ENCODE results near the gene ALK.
"Not testable (repeated sequence)": the region's sequence is repeated elsewhere in the genome, so short reads cannot be mapped to it uniquely, and the experiment has no call there.

The ALK gene

DNA sequence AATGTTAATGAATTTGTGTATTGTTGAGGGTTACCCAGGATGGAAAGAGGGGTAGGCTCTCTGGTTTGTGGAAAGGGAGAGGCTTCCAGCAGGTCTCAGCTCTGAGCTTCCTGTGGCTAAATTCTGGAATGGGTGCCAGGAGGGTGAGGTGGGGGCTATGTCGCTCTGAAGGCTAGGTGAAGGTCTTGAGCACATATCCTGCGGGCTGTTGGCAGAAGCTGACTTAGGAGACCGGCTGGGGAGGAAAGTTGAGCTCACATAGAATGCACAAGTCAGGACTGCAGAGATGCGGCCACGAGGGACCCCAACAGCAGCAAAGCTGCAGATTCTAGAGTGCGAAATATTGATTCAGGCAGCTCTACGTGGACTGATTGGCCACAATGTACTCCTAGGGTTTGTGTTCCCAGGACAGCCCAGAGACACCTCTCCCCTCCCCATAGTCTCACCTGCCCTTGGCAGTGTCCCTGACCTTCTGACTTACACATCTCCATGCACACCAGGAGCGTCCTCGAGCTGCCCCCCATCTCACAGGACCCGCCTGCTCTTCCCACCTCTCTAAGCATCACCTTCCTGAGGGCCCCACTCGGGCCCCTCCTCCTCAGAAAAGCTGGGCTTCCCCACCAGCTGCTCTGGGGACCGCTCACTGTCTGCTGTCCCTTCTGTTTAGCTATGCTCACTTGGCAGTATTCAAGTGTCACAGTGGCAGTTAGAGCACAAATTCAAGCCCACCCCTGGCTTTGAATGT, 72.6 kb downstream of the ALK start:
- Histone ChIP-seq H3K9ac (no peak overlapping the region), H3K4me1 (peaks cover 18% of the 10 kb centered on the region), H3K36me3 (no peaks in the 10 kb centered on the region), H3K4me3 (no peak overlapping the region), H3K9me3 (no peaks in the 10 kb centered on the region), H3K27me3 (no peaks in the 10 kb centered on the region), H3K4me2 (peak overlapping the region; percentile 69), H3K27ac (no peak overlapping the region), H4K20me1 (no peaks in the 10 kb centered on the region)
- TF ChIP-seq Cebpa-rat (IDR thresholded peaks at IDR 0.05): no peak

GRCh38 chr2:29847886-29848285, 73.5 kb downstream of the ALK start:
- H3K9me3 ChIP-seq: no peaks in the 10 kb centered on the region
- H3K4me1 ChIP-seq: peaks cover 18% of the 10 kb centered on the region
- H3K4me2 ChIP-seq: peak overlapping the region; percentile 69
- no peak overlapping the region for H3K9ac ChIP-seq
- no peaks in the 10 kb centered on the region for H3K27me3 ChIP-seq
- no peak overlapping the region for H3K27ac ChIP-seq
- no peaks in the 10 kb centered on the region for H4K20me1 ChIP-seq
- no peak for TF ChIP-seq Cebpa-rat (IDR thresholded peaks at IDR 0.05)
- no peaks in the 10 kb centered on the region for H3K36me3 ChIP-seq
- H3K4me3 ChIP-seq: no peak overlapping the region

DNA sequence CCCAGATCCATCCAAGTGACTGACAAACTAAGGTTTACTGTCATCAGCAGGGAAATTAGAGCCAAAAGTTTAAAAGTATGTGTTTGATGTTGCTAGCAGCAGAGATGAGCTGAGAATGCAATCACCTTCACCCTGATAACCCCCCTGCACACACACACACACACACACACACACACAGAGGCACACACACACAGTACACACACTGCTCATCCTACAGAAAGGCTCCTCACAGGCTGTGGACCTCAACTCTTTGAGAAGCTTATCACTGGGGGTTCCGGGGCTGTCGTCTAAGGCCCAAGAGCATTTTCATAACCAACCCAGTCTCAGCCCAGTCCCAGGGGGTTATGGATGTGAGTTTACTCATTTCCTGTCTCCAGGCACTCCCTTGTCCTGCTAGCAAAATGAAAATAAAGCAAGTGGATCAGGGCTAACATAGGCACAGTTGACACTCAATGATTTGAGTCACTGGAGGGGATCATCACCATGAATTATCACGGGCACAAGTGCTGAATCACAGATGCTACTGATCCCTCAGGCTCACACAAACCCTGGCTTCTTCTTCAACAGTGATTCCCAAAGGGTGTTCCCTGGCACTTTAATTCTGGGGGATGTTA, 76.6 kb downstream of the ALK start:
- H3K9me3 ChIP-seq: no peaks in the 10 kb centered on the region
- peaks cover 18% of the 10 kb centered on the region for H3K4me1 ChIP-seq
- no peaks in the 10 kb centered on the region for H4K20me1 ChIP-seq
- H3K9ac ChIP-seq: no peak overlapping the region
- TF ChIP-seq Cebpa-rat (IDR thresholded peaks at IDR 0.05): no peak
- H3K27ac ChIP-seq: no peak overlapping the region
- H3K4me2 ChIP-seq: no peak overlapping the region
- no peaks in the 10 kb centered on the region for H3K27me3 ChIP-seq
- no peaks in the 10 kb centered on the region for H3K36me3 ChIP-seq
- H3K4me3 ChIP-seq: no peak overlapping the region

DNA sequence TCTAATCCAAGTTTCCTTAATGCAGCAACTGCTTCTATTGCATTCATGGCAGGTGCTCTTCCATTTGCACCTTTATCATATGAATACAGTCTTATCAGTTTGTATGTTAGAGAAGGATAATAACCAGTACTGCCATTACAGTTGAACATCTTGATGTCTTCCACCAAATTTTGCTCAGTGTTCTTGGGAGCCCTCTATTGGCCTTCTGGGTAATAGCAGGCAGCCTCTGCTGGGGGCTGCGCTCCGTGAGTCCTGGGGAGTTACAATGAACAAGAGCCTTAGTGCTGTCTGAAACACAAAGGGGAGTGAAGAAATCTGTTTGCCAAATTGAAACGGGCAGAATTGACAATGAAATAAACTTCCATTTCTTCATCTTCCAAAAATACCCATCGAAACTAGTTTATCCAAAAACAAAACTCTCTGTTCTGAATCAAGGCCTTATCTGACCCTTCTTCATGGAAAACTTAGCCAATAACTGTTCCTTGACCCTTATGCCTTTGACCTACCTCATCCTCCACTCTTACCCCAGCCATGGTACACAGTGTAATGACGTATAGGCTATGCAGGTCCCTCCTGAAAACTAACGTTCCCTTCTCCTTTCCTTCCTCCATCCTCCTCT, 79.9 kb downstream of the ALK start:
- Histone ChIP-seq H3K4me2 (no peak overlapping the region), H3K4me1 (no peaks in the 10 kb centered on the region), H3K36me3 (no peaks in the 10 kb centered on the region), H3K4me3 (no peak overlapping the region), H3K27ac (no peak overlapping the region), H3K9ac (no peak overlapping the region), H3K9me3 (peaks cover 9% of the 10 kb centered on the region), H4K20me1 (no peaks in the 10 kb centered on the region), H3K27me3 (no peaks in the 10 kb centered on the region)
- TF ChIP-seq Cebpa-rat (IDR thresholded peaks at IDR 0.05): no peak

- Histone ChIP-seq H3K27ac (no peak overlapping the region), H3K36me3 (no peaks in the 10 kb centered on the region), H3K27me3 (no peaks in the 10 kb centered on the region), H3K9ac (no peak overlapping the region), H4K20me1 (no peaks in the 10 kb centered on the region), H3K4me2 (no peak overlapping the region), H3K4me1 (no peaks in the 10 kb centered on the region), H3K9me3 (peaks cover 14% of the 10 kb centered on the region), H3K4me3 (no peak overlapping the region)
- TF ChIP-seq Cebpa-rat (IDR thresholded peaks at IDR 0.05): no peak
Observed at GRCh38 chr2:29839306-29839705, 82.1 kb downstream of the ALK start.

DNA sequence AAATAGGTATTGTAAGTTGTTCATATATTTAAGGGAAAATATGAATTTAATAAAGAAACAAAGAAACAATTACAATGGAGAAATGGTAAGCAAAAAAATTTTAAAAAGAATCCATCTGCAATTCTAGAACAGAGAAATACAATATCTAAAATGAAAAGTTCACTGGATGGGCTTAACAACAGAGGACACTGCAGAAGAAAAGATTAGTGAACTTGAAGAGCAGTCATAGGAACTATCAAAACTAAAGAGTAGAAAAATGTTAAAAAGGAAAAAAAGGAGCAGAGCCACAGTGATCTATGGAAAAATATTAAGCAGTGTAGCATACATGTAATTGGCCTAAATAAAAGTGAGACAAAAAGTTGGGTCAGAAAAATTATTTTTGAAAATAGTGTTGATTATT, 83.5 kb downstream of the ALK start:
- Histone ChIP-seq H3K27ac (no peak overlapping the region), H3K9me3 (peaks cover 14% of the 10 kb centered on the region), H3K9ac (no peak overlapping the region), H3K4me2 (no peak overlapping the region), H3K4me3 (no peak overlapping the region), H3K4me1 (no peaks in the 10 kb centered on the region), H3K27me3 (no peaks in the 10 kb centered on the region), H3K36me3 (no peaks in the 10 kb centered on the region), H4K20me1 (no peaks in the 10 kb centered on the region)
- no peak for TF ChIP-seq Cebpa-rat (IDR thresholded peaks at IDR 0.05)

DNA sequence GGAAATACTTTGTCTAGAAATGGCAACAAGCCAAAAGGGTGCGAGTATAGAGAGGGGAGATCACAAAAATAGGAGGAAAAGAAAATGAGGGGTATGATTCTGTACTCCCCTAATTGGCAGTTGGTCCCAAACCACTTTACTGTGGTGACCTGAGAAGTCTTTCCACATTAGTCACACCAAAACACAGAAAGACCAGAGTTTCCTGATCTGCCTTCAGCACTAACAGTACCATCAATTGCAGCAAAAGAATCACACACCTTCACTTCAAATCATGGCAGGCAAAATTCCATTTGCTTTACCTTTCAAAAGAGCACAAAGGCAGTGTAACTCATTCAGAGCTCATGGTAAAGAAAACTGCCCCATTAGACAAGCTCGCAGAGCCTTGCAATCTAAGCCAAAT, 86.8 kb downstream of the ALK start:
- Histone ChIP-seq H3K4me3 (no peak overlapping the region), H3K27me3 (no peaks in the 10 kb centered on the region), H3K9ac (no peak overlapping the region), H3K27ac (no peak overlapping the region), H4K20me1 (no peaks in the 10 kb centered on the region), H3K4me2 (no peak overlapping the region), H3K4me1 (no peaks in the 10 kb centered on the region), H3K36me3 (no peaks in the 10 kb centered on the region), H3K9me3 (peaks cover 14% of the 10 kb centered on the region)
- TF ChIP-seq Cebpa-rat (IDR thresholded peaks at IDR 0.05): no peak

GRCh38 chr2:29834036-29834540, 87.3 kb downstream of the ALK start:
- no peaks in the 10 kb centered on the region for H3K27me3 ChIP-seq
- H3K36me3 ChIP-seq: no peaks in the 10 kb centered on the region
- no peak overlapping the region for H3K4me3 ChIP-seq
- H3K27ac ChIP-seq: no peak overlapping the region
- peaks cover 14% of the 10 kb centered on the region for H3K9me3 ChIP-seq
- H3K9ac ChIP-seq: no peak overlapping the region
- no peaks in the 10 kb centered on the region for H4K20me1 ChIP-seq
- no peak overlapping the region for H3K4me2 ChIP-seq
- TF ChIP-seq Cebpa-rat (IDR thresholded peaks at IDR 0.05): no peak
- H3K4me1 ChIP-seq: no peaks in the 10 kb centered on the region

DNA sequence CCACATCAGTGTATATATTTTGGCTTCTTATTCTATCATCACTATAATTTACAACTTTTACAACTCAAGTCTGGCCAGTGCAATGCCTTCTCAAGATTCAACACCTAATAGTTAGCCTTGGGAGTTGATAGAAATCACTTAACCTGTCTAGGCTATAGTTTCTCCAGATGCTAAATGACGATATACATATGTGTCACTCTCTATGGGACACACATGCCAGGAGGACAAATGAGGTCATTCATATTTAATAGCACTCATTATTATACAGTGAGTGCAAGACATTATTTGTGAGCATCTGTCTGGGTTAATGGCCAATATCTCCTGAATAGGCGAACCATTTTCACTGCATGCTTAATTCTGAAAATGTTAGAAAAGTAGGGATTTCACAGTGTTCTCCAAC, 89.8 kb downstream of the ALK start:
- Histone ChIP-seq H3K4me2 (no peak overlapping the region), H3K36me3 (no peaks in the 10 kb centered on the region), H3K27me3 (no peaks in the 10 kb centered on the region), H3K4me1 (no peaks in the 10 kb centered on the region), H4K20me1 (no peaks in the 10 kb centered on the region), H3K4me3 (no peak overlapping the region), H3K9me3 (peaks cover 5% of the 10 kb centered on the region; the same call in 1 of the 2 replicates), H3K9ac (no peak overlapping the region), H3K27ac (no peak overlapping the region)
- TF ChIP-seq Cebpa-rat (IDR thresholded peaks at IDR 0.05): no peak

DNA sequence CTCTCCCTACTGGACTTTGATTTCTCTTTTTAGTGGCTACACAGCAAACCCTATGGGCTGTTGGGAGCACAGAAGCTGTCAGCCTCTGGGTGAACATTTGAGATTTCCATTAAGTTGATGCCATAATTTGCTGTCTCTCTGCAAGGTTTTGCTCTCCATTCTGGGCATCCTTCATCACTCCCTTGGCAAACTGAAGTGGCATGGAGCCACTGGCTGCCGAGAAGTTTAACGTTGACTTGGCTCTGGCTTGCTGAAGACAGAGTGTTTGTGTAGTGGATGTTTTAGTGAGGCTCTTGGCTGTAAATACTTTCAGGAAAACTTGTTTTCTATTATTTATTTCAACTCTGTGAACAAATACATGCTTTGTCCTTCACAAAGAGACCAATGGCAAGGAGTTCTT, 91.5 kb downstream of the ALK start:
- H3K36me3 ChIP-seq: no peaks in the 10 kb centered on the region
- no peaks in the 10 kb centered on the region for H3K27me3 ChIP-seq
- no peak overlapping the region for H3K9ac ChIP-seq
- no peak overlapping the region for H3K4me2 ChIP-seq
- no peaks in the 10 kb centered on the region for H3K9me3 ChIP-seq
- no peak for TF ChIP-seq Cebpa-rat (IDR thresholded peaks at IDR 0.05)
- no peak overlapping the region for H3K4me3 ChIP-seq
- H3K27ac ChIP-seq: no peak overlapping the region
- no peaks in the 10 kb centered on the region for H3K4me1 ChIP-seq
- no peaks in the 10 kb centered on the region for H4K20me1 ChIP-seq

GRCh38 chr2:29824145-29824544, 97.2 kb downstream of the ALK start:
- not testable (repeated sequence) for H3K9ac ChIP-seq, H3K4me2 ChIP-seq, H3K27ac ChIP-seq, H3K36me3 ChIP-seq, H4K20me1 ChIP-seq, H3K27me3 ChIP-seq, H3K4me1 ChIP-seq, H3K4me3 ChIP-seq
- peaks cover 17% of the 10 kb centered on the region for H3K9me3 ChIP-seq

Data from BLaER1 (cell line).